Activated CD4-positive, alpha-beta memory T cell treated with anti-CD3 and anti-CD28 coated beads for 36 hours (primary cell): ENCODE data around the gene PSMD2. TPM values are rescaled to one million over a fixed set of nuclear protein-coding genes. Genes with fewer than 3 reads are reported as not detected.

Source experiments
- CTCF ChIA-PET: fragments of 350-600 bp; sonication (Branson Sonifier 250); formaldehyde crosslinking; loops from one replicate; lab custom pipeline; 2021; ENCODE audit warnings: antibody characterized with exemption, inconsistent platforms; lab: Charles Lee
- POLR2A ChIA-PET: fragments of 350-600 bp; sonication (Branson Sonifier 250); formaldehyde crosslinking; loops from one replicate; lab custom pipeline; 2021; ENCODE audit warnings: antibody characterized with exemption; lab: Charles Lee
- DNase-seq: peaks from one replicate; pipeline ENCODE4 v3.0.0-alpha.2; 2020
- H3K27ac Mint-ChIP-seq: one replicate; pipeline ENCODE4 v1.8.0; 2021; ENCODE audit warnings: mixed read lengths
- H3K27me3 Mint-ChIP-seq: one replicate; pipeline ENCODE4 v1.8.0; 2021; ENCODE audit warnings: mixed read lengths
- H3K36me3 Mint-ChIP-seq: one replicate; pipeline ENCODE4 v1.8.0; 2021; ENCODE audit warnings: mixed read lengths
- H3K4me1 Mint-ChIP-seq: one replicate; pipeline ENCODE4 v1.8.0; 2021; ENCODE audit warnings: low read depth, mixed read lengths
- H3K4me3 Mint-ChIP-seq: one replicate; pipeline ENCODE4 v1.8.0; 2021; ENCODE audit warnings: mild to moderate bottlenecking, mixed read lengths
- H3K9me3 Mint-ChIP-seq: one replicate; pipeline ENCODE4 v1.8.0; 2021; ENCODE audit warnings: mixed read lengths
- intact Hi-C: fragments of 100-400 bp; cut with micrococcal nuclease; formaldehyde crosslinking; loops from one replicate; pipeline ENCODE4 v1.15.1; 2023
- total RNA-seq, 2 experiments: library from RNA; stranded (reverse); gene quantifications; one replicate each; pipeline ENCODE4 v1.2.3, GENCODE V29; 2021

PSMD2 gene
- total RNA-seq, 2 experiments from 2014 or later, result 246 to 257 TPM

DNA sequence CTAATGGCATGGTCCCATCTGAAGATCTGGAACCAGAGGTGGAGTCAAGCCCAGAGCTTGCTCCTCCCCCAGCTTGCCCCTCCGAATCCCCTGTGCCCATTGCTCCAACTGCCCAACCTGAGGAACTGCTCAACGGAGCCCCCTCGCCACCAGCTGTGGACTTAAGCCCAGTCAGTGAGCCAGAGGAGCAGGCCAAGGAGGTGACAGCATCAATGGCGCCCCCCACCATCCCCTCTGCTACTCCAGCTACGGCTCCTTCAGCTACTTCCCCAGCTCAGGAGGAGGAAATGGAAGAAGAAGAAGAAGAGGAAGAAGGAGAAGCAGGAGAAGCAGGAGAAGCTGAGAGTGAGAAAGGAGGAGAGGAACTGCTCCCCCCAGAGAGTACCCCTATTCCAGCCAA is 22.6 kb downstream of the PSMD2 start:
- POLR2A ChIA-PET, result no interaction called here
- Mint-ChIP-seq H3K27me3 (no peaks in the 10 kb centered on the region), H3K27ac (no peak overlapping the region)

DNA sequence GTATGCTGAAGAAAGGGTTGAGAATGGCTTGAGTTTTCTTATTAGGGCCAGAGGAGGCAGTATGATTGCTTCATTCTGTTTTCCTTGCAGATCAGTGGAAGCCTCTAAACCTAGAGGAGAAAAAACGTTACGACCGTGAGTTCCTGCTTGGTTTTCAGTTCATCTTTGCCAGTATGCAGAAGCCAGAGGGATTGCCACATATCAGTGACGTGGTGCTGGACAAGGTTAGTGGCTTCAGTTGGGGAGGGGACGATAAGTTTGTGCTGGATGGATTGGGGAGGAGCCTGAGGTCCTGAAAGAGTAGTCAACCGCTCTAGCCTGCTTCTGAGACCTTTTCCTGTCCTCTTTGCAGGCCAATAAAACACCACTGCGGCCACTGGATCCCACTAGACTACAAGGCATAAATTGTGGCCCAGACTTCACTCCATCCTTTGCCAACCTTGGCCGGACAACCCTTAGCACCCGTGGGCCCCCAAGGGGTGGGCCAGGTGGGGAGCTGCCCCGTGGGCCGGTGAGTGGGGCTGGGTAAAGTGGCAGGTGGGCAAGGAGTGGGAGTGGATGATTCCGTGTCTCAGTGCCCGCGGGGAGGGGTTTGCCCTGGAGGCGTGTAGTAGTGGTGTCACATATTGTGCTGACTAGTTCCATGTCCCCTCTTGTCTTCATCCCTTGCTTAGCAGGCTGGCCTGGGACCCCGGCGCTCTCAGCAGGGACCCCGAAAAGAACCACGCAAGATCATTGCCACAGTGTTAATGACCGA is 23.9 kb downstream of the PSMD2 start:
- POLR2A ChIA-PET, result no interaction called here

More for the DNA sequence above, 22.6 kb downstream of the PSMD2 start:
- CTCF ChIA-PET, result no interaction called here
- Mint-ChIP-seq H3K36me3 (peaks cover 78% of the 10 kb centered on the region), H3K9me3 (no peaks in the 10 kb centered on the region), H3K4me1 (peaks cover 49% of the 10 kb centered on the region), H3K4me3 (no peak overlapping the region)
- intact Hi-C loops, result no loop called here
- no peak for DNase-seq

GRCh38 chr3:184323696-184324095 is 24.7 kb downstream of the PSMD2 start:
- no peak overlapping the region for H3K27ac Mint-ChIP-seq
- CTCF ChIA-PET, result no interaction called here

More for the DNA sequence above, 23.9 kb downstream of the PSMD2 start:
- no peaks in the 10 kb centered on the region for H3K9me3 Mint-ChIP-seq
- CTCF ChIA-PET, result no interaction called here
- no peak overlapping the region for H3K27ac Mint-ChIP-seq
- DNase-seq, result no peak
- H3K27me3 Mint-ChIP-seq, result no peaks in the 10 kb centered on the region
- H3K4me3 Mint-ChIP-seq, result no peak overlapping the region
- H3K4me1 Mint-ChIP-seq, result peaks cover 37% of the 10 kb centered on the region
- intact Hi-C loops, result no loop called here
- H3K36me3 Mint-ChIP-seq, result peaks cover 80% of the 10 kb centered on the region

GRCh38 chr3:184325269-184325668 is 26.2 kb downstream of the PSMD2 start:
- POLR2A ChIA-PET, result interaction anchor here (1.0 to 3.8 kb wide), 3 partner anchors 10 to 12 kb away, joined by 3 to 10 read pairs (median 5); partner anchors contain the start of gene FAM131A
- CTCF ChIA-PET, result no interaction called here
- Mint-ChIP-seq H3K27me3 (no peaks in the 10 kb centered on the region), H3K4me3 (no peak overlapping the region), H3K36me3 (peaks cover 89% of the 10 kb centered on the region), H3K9me3 (no peaks in the 10 kb centered on the region), H3K27ac (peak overlapping the region; percentile 69), H3K4me1 (peaks cover 27% of the 10 kb centered on the region)
- no peak for DNase-seq
- intact Hi-C loops, result loop anchor here (1.0 kb wide), 1 partner anchor 10 kb away; no protein-coding TSS in a partner anchor

More at GRCh38 chr3:184323696-184324095, 24.7 kb downstream of the PSMD2 start:
- Mint-ChIP-seq H3K9me3 (no peaks in the 10 kb centered on the region), H3K4me1 (peaks cover 35% of the 10 kb centered on the region), H3K27me3 (no peaks in the 10 kb centered on the region), H3K4me3 (no peak overlapping the region), H3K36me3 (peaks cover 84% of the 10 kb centered on the region)
- POLR2A ChIA-PET, result no interaction called here
- intact Hi-C loops, result no loop called here
- DNase-seq, result no peak

DNA sequence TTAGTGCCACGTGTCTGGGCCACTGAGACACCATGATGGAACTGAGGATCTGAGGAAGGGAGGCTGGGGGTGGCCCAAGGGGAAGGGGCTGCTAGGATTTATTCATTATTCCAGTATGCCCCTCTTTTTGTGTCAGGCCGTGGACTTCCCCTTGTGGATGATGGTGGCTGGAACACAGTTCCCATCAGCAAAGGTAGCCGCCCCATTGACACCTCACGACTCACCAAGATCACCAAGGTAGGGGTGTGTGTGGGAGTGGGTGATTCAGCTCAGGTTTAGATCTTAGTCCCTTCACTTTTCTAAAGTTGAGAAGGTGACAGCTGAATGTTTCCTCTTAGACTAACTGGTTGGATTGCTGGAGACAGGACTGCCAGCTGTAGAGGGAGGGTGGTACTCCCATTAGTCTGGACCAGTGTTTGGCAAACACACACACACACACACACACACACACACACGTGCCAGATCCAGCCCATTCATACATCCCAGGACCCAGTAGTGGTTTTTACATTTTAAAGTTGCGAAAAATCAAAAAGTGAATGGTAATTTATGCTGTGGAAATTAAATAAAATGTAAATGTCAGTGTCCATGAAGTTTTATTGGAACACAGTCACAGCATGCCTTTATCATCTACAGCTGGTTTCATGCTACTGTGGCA is 26.8 kb downstream of the PSMD2 start:
- peaks cover 87% of the 10 kb centered on the region for H3K36me3 Mint-ChIP-seq
- H3K4me3 Mint-ChIP-seq, result no peak overlapping the region
- no peaks in the 10 kb centered on the region for H3K27me3 Mint-ChIP-seq
- no peaks in the 10 kb centered on the region for H3K9me3 Mint-ChIP-seq
- CTCF ChIA-PET, result interaction anchor here (1.5 kb wide), 2 partner anchors 28 to 46 kb away, joined by 3 to 6 read pairs; no protein-coding TSS in a partner anchor
- peaks cover 25% of the 10 kb centered on the region for H3K4me1 Mint-ChIP-seq
- POLR2A ChIA-PET, result interaction anchor here (1.0 to 3.8 kb wide), 3 partner anchors 9 to 11 kb away, joined by 3 to 10 read pairs (median 5); partner anchors contain the start of gene FAM131A
- peak overlapping the region; percentile 69 for H3K27ac Mint-ChIP-seq
- DNase-seq, result peak; percentile 65
- intact Hi-C loops, result loop anchor here (1.0 kb wide), 1 partner anchor 9 kb away; no protein-coding TSS in a partner anchor

DNA sequence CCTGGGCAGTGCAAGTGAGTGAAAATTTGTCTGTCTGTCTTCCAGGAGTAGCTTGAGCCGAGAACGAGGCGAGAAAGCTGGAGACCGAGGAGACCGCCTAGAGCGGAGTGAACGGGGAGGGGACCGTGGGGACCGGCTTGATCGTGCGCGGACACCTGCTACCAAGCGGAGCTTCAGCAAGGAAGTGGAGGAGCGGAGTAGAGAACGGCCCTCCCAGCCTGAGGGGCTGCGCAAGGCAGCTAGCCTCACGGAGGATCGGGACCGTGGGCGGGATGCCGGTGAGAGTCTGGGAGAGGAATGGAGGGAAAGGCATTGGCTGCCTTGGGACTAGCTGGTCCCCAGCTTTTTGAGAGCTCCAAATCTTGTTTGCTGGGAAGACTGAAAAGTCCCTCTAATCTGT is 28.1 kb downstream of the PSMD2 start:
- intact Hi-C loops, result no loop called here
- H3K36me3 Mint-ChIP-seq, result peaks cover 89% of the 10 kb centered on the region
- no peaks in the 10 kb centered on the region for H3K9me3 Mint-ChIP-seq
- peaks cover 25% of the 10 kb centered on the region for H3K4me1 Mint-ChIP-seq
- POLR2A ChIA-PET, result interaction anchor here (1.0 to 3.8 kb wide), 3 partner anchors 8 to 10 kb away, joined by 3 to 10 read pairs (median 3); partner anchors contain the start of gene FAM131A
- no peak for DNase-seq
- no peaks in the 10 kb centered on the region for H3K27me3 Mint-ChIP-seq
- no peak overlapping the region for H3K27ac Mint-ChIP-seq
- CTCF ChIA-PET, result interaction anchor here (0.5 to 1.5 kb wide), 3 partner anchors 27 to 134 kb away, joined by 3 to 6 read pairs (median 3); no protein-coding TSS in a partner anchor
- H3K4me3 Mint-ChIP-seq, result no peak overlapping the region

GRCh38 chr3:184328516-184328915 is 29.5 kb downstream of the PSMD2 start:
- DNase-seq, result no peak
- Mint-ChIP-seq H3K4me3 (no peak overlapping the region), H3K27ac (no peak overlapping the region), H3K36me3 (peaks cover 86% of the 10 kb centered on the region), H3K4me1 (peaks cover 37% of the 10 kb centered on the region), H3K9me3 (no peaks in the 10 kb centered on the region), H3K27me3 (no peaks in the 10 kb centered on the region)
- ChIA-PET CTCF (no interaction called here), POLR2A (interaction anchor here (0.9 to 3.8 kb wide), 2 partner anchors 8 to 23 kb away, joined by 3 to 10 read pairs; partner anchors contain the start of gene FAM131A)
- intact Hi-C loops, result no loop called here

DNA sequence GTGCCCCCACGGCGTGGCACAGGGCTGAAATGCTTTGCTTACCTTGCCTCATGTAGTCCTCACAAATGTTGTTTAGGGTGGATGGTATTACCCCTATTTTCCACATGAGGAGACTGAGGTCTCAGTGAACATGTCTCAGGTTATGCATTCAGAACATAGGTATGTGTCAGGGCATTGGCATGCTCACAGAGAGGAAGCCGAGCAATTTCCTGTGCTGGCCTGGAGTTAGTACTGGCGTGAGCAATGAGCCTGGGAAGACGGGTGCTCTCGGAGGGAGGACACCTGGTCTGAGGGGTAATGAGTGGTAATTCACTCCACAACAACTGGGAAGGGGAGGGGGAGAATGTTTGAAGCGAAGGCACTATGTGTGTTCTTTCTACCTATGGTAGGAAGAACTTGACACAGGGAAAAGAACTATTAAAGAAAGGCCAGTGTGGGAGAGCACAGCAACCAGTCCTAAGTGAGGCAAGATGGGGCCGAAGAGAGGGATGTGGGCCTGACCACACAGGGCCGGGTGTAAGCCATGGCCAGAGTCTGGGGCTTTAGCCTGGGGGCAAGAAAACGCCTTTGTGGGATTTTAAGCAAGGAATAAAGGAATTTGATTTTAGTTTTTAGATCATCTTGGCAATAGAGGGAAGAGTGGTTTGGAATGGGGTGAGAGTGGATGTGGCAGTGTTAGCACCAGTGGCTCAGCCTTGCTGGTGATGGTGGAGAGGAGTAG is 33.5 kb downstream of the PSMD2 start:
- Mint-ChIP-seq H3K27ac (peak overlapping the region; percentile 76), H3K4me3 (no peak overlapping the region), H3K27me3 (no peaks in the 10 kb centered on the region), H3K36me3 (peaks cover 55% of the 10 kb centered on the region), H3K4me1 (peaks cover 49% of the 10 kb centered on the region), H3K9me3 (no peaks in the 10 kb centered on the region)
- ChIA-PET POLR2A (no interaction called here), CTCF (no interaction called here)
- intact Hi-C loops, result no loop called here
- no peak for DNase-seq

GRCh38 chr3:184333190-184333589 is 34.1 kb downstream of the PSMD2 start:
- intact Hi-C loops, result no loop called here
- CTCF ChIA-PET, result interaction anchor here (0.6 kb wide), 1 partner anchor 46 kb away, joined by 4 read pairs; no protein-coding TSS in a partner anchor
- Mint-ChIP-seq H3K36me3 (peaks cover 49% of the 10 kb centered on the region), H3K27ac (peak overlapping the region; percentile 76), H3K27me3 (no peaks in the 10 kb centered on the region), H3K4me1 (peaks cover 54% of the 10 kb centered on the region), H3K4me3 (no peak overlapping the region), H3K9me3 (no peaks in the 10 kb centered on the region)
- POLR2A ChIA-PET, result no interaction called here
- DNase-seq, result no peak

DNA sequence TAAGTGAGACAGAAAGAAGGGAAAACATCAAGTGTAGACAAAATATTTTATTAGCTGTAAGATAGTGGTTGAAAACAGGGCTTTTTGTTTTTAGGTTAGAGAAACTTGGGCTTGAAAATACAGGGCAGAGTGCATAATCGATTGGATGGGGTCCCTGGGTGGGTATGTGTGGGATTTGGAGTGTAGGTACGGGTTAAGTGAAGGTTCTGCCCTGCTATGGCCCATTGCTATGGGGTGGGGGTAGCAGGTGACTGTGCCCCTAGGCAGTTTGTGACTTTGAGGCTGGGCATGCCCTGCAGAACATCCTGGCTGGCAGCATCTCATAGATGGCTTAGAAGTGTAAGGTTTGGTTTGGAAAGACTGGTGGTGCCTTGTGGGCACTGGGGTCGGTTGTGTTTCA is 34.7 kb downstream of the PSMD2 start:
- POLR2A ChIA-PET, result no interaction called here
- intact Hi-C loops, result no loop called here
- H3K4me3 Mint-ChIP-seq, result no peak overlapping the region
- no peaks in the 10 kb centered on the region for H3K27me3 Mint-ChIP-seq
- H3K27ac Mint-ChIP-seq, result peak overlapping the region; percentile 76
- peaks cover 44% of the 10 kb centered on the region for H3K36me3 Mint-ChIP-seq
- peaks cover 54% of the 10 kb centered on the region for H3K4me1 Mint-ChIP-seq
- DNase-seq, result no peak
- H3K9me3 Mint-ChIP-seq, result no peaks in the 10 kb centered on the region
- CTCF ChIA-PET, result interaction anchor here (0.6 kb wide), 1 partner anchor 47 kb away, joined by 4 read pairs; no protein-coding TSS in a partner anchor

DNA sequence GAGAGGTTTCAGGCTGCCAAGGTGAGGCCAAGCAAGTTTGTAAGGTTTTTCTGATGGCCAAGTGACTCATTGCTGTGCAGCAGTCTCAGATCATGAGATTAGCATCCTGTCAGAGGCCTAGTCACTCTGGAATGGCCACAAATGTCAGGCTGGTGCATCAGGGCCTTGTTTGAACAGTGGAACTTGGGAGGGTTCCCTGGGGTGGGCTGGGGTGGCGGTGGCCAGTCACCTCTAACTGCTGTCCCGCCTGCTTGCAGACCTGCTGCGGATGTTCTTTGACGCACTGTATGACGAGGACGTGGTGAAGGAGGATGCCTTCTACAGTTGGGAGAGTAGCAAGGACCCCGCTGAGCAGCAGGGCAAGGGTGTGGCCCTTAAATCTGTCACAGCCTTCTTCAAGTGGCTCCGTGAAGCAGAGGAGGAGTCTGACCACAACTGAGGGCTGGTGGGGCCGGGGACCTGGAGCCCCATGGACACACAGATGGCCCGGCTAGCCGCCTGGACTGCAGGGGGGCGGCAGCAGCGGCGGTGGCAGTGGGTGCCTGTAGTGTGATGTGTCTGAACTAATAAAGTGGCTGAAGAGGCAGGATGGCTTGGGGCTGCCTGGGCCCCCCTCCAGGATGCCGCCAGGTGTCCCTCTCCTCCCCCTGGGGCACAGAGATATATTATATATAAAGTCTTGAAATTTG is 35.6 kb downstream of the PSMD2 start:
- intact Hi-C loops, result loop anchor here (1.0 kb wide), 3 partner anchors 9 to 29 kb away; no protein-coding TSS in a partner anchor
- Mint-ChIP-seq H3K9me3 (no peaks in the 10 kb centered on the region), H3K27ac (peak overlapping the region; percentile 76), H3K27me3 (no peaks in the 10 kb centered on the region), H3K4me3 (no peak overlapping the region), H3K36me3 (peaks cover 36% of the 10 kb centered on the region), H3K4me1 (peaks cover 54% of the 10 kb centered on the region)
- DNase-seq, result peak; percentile 68
- ChIA-PET POLR2A (interaction anchor here (1.3 kb wide), 1 partner anchor 9 kb away, joined by 5 read pairs; no protein-coding TSS in a partner anchor), CTCF (no interaction called here)
